OCI-M2 (cell line): ENCODE data around the gene NAB2.

Source experiments
- DNase-seq: peaks from one replicate; lab custom pipeline; 2025; ENCODE audit not compliant: unreplicated experiment; lab: John Stamatoyannopoulos, UW

The NAB2 gene

GRCh38 chr12:57131896-57132744 lies 43.2 kb downstream of the NAB2 start:
- no peak for DNase-seq

DNA sequence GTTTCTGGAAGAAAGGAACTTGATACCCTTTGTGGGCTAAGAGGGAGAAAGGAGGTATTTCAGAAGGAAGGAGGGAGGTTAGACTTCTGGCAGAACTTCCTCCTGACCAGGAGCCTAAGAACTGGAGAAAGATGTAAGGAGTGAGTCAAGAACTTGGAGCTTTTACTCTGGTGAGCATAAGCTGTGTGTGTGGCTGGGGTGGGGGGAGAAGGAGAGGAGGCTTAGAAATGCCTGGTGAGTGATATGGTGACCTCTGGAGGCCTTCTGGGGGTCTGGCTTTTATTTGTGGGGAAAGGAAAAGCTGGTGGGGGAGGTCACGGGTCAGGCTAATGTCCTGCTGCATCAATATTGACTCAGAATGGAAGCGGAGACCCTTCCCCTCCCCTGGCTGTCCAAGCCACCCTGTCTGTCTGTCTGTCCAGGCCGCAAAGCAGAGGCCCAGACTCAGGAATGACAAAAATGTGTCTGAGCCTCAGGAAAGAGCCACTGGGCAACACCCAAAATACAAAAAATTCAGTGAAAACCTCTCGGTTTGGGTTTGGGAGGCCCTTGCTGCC lies 44.2 kb downstream of the NAB2 start:
- no peak for DNase-seq

DNA sequence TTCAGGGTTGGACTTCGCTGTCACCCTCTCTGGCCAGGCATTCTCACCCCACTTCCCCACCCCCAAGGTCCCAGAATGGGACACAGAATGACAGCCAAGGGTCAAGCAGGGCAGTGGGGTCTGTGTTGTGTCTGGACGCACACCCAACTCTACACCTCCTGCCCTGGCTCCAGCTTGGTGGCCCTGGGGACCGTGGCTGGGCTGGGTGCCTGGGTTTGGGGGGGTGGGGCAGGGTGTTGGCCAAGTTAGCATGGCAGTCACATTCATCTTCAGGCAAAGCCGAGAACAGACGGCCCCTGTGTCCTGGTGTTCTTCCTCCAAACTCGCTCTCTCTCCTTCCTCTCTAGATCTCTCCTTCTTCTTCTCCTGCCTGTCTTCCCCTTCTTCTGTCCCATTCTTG lies 45.0 kb downstream of the NAB2 start:
- DNase-seq, result no peak

GRCh38 chr12:57134949-57135348 lies 46.0 kb downstream of the NAB2 start:
- DNase-seq, result no peak

- DNase-seq, result no peak
These were observed 46.8 kb downstream of the NAB2 start for GRCh38 chr12:57135527-57136326.

GRCh38 chr12:57138526-57139272 lies 49.8 kb downstream of the NAB2 start:
- no peak for DNase-seq

DNA sequence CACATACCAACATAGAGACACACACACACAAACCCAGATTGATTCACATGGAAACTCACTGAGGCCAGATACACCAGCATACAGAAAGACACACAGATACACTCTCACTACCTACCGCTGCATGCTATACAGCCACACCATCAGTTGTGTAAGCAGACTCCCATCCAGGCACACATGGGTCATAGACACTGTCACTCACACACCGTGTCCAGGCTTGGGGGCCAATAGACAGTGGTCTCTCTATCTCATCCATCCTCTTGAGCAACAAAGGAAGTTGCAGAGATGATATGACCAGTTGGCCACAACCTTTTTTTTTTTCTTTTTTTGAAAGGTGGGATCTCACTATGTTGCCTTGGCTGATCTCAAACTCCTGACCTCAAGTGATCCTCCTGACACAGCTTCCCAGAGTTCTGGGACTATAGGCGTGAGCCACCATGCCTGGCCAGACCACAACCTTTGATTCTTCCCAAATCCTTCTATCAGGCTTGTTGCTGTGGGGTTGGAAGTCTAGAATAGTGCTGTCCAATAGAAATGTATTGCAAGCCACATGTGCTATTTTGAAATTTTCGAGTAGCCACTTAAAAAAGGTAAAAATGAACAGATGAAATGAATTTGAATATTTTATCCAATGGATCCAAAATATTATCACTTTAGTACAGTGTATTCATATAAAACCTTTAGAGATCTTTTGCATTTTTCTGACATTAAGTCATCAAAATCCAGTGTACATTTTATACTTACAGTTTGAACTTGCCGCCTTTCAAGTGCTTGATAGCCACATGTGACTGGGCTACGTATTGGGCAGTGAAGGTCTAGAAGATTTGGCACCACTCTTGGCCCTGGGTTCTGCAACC lies 51.1 kb downstream of the NAB2 start:
- no peak for DNase-seq

GRCh38 chr12:57141249-57141648 lies 52.3 kb downstream of the NAB2 start:
- no peak for DNase-seq

- DNase-seq, result no peak
These were observed 53.2 kb downstream of the NAB2 start for GRCh38 chr12:57142121-57142520.

DNA sequence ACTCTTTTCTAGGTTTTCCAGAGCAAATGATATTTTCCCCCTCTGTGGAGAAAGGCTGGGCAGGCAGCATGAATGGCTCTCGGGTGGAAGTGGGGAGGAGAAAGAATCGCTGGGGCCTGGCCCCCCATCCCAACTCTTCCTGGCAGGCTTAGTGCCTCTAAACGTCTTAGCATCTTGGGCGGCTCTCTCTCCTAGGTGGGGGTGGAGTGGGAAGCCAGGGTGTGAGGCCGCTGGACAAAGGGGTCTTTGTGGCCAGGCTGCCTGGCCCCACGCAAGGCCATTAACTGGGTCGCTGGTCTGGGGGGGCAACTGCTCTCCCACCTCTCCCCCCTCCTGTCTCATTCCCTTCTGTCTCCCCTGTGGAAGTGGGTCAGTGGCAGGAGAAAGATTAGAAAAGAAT lies 53.8 kb downstream of the NAB2 start:
- DNase-seq, result no peak

DNA sequence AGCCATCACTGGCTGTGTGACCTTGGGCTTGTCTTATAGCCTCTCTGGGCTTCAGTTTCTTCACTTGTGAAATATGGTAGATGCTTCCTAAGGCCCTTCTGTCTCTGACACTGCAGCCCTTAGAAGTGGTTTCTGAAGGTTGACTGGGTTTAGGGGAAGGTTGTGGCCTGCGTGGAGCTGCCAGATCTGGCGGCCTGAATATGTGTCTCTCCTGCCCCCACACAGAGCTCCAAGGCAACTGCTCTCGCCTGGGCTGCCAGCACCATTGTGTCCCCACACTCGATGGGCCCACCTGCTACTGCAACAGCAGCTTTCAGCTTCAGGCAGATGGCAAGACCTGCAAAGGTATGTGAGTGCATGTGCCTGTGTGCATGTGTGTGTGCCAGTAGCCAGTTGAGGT lies 54.5 kb downstream of the NAB2 start:
- DNase-seq, result no peak
